D341Med (cell line): ENCODE measurements around the gene NUP210L.
"Not testable (repeated sequence)": the region's sequence is repeated elsewhere in the genome, so short reads cannot be mapped to it uniquely, and the experiment has no call there.

Source experiments
- DNase-seq: peaks from one replicate; pipeline ENCODE4 v3.0.0; 2012; ENCODE audit warnings: low spot score

NUP210L gene

DNA sequence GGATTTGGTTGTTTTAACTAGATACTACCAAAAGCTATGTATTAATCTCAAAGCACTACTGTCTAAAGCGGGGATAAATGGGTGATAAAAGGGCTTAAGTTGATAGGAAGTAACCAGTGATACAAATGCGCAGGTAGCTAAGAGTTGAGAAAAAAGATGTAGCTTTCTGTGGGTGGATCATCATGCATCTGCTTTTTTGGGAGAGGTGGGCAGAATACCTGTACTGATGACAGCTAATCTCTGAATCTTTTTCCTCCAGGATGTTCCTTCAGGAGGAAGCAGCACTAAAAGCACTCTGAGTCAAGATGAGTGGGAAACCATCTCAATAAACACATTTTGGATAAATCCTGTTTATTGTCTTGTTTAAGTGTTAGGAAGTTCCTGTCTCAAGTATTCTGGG lies 163.1 kb downstream of the NUP210L start:
- DNase-seq: no peak

DNA sequence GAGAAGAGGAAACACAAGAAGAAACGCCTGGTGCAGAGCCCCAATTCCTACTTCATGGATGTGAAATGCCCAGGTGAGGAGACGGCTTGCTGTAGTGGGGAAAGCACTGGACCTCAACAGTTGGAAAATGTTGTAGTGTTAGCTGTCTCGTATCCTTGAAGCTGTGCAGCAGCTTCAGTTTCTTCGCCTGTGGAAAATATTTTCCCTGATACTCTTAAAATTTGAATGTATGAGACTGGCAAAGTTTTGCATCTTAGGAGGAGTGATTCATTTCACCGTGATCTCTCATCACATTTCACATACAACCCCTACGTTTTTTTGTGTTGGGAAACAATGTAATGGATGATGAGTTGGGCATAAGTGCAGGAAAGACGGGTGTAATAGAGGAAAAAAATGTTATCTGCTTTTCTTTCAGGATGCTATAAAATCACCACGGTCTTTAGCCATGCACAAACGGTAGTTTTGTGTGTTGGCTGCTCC lies 163.7 kb downstream of the NUP210L start:
- DNase-seq: no peak

DNA sequence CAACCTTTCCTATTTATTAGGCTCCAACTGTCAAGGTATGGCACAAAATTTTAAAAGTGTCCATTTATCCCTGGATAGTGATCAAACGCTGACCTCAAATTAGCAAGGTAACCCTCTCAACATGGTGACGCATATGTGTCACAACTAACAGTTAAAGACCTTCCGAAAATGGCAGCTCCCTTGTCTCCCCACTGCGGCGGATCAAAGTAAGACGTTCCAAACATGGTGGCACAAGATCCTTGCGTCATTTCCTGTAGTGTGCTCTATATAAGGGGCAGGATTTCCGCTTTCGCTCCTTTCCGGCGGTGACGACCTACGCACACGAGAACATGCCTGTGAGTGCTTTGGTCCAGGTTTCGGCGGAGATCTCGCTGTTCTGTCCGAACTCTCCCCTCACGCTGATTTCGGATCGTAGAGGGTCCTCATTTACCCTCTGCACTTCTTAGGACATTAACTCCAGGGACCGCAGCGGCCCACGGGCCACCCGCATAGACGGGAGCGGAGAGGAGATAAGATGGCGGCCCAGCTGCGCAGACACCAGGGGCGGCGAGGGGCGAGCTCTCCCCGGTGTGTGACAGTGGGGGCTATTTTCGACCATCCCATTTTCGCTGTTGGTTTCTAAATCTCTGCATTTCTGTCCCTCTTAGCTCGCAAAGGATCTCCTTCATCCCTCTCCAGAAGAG lies 164.3 kb downstream of the NUP210L start, which contains the start of gene RPS27:
Gene RPS27, plus strand, starts transcription at position 295 of the 683 bp plus-strand sequence. Its CDS starts 35 bp downstream, at position 330.
- peak; percentile 93 for DNase-seq

DNA sequence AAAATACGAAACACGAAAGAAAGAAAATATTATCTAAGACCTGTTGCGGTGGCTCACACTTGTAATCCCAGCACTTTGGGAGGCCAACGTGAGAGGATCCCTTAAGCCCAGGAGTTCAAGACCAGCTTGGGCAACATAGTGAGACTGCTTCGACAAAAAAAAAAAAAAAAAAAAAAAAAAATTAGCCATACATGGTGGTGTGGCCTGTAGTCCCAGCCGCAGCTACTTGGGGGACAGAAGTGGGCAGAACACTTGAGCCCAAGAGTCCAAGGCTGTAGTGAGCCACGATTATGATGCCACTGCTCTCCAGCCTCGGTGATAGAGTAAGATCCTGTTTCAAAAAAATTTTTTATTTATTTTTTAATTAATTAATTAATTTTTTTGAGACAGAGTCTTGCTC lies 167.3 kb downstream of the NUP210L start:
- DNase-seq: no peak

DNA sequence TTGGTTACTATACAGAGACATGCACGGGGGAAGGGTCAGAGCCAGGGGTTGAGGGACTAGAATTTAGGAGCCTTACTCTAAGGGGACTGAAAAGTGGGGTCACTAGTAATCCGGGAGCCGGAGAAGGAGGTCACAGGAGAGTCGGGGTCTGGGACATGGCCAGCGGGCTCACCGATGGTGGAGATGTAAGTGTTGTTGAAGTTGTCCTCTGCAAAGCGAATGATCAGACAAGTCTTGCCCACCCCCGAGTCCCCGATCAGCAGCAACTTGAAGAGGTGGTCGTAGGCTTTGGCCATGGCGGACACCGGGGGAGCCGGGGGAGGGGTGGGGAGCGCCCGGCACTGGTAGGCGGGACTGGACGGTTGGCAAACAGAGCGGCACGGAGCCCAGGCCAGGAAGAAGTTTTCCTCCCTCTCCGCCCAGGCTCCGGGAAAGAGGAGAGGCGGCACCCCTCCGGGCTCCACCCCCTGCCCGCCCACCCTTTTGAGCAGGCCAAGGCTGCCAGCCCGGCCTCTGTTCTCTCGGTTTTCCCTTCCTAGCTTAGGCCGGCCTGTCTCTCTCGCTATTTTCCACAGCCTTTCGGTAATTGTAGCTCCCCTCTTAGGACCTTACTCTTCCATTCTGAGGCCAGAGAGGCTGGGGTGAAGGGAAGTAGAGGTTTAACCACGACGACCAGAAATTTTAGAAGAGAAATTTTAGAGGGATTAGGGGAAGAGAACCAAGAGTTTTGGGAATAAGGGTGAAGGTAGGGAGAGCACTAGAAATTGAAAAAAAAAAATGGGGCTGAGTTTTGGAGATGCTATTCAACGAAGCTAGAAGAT lies 168.7 kb downstream of the NUP210L start, which contains the start of gene RAB13:
Gene RAB13, minus strand, starts transcription at position 399 of the 821 bp plus-strand sequence. Its CDS starts 103 bp downstream, at position 296.
- peak; percentile 65 for DNase-seq

DNA sequence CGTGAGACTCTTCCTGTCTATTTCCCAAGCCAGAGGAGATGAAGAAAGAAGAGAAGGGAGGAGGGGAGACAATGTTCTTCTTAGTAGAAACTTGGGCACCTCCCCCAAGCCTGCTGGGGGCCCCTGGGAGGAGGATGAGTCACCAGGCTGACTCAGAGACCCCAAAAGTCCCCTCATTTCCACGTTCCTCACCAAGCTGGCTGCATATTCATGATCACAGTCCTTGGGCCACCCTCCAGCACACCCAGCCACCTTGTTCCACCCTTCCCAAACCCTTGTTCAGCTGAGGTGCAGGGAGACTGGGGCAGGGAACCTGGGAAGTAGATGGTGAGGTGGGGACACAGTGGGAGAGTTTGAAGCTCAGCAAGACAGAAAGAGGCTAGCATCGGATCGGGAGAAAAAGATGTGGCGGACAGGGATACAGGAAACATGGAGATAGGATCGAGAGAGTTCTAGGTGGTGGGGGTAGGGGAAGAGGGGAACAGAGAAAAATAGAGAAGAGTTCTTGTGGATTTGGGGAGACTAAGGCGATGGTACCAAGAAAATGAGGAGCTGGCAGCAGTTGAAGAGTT lies 169.4 kb downstream of the NUP210L start:
- no peak for DNase-seq

DNA sequence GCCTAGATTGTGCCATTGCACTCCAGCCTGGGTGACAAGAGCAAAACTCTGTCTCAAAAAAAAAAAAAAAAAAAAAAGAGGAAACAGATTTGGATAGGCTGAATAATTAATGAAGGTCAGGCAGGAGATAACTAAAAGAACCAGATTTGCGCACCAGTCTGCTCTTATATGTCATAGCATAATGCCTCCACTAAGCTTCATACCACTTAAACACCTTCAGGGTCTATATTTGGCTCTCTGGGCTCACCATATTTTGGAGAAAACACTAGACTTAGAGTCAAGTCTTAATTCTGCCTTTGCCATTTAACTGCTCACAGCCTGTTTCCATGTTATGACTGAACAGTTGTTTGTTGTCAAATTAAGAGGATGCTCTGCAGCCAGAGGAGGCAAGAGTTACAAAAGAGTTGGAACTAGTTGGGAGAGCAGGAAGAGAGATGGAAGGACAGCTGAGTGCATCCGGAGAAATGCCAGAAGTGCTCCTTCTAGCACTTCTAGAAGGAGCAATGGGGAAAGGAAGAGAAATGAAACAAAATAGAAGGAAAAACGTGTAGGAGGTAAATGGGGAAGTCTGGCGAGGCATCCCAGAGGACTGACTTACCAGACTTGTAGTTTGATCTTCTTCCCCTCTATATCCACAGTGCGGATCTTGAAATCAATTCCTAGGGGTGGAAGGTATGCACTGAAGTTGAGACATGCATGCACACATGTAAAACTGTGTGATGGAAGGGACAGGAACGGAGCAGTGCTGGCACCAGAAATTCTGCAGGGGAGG lies 170.6 kb downstream of the NUP210L start:
- no peak for DNase-seq

DNA sequence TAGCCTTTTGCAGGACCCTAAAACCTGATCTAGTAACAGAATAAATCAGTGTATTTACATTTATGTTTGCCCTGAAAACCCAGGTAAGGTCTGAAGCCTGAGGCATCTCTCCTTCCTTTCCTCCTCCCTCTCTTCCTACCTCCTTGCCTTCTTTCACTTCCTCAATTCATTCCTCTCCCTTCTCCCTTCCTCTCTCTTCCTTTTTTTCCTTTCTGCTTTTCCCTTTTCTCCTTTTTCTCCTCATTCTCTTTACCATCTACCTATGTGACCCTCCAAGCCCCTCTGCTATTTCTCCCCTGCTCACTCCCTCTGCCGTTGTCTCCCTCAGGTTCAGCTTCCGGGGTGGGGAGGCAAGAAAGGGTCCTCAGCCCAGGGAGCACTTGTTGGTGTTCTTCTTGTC lies 173.1 kb downstream of the NUP210L start:
- DNase-seq: not testable (repeated sequence)

DNA sequence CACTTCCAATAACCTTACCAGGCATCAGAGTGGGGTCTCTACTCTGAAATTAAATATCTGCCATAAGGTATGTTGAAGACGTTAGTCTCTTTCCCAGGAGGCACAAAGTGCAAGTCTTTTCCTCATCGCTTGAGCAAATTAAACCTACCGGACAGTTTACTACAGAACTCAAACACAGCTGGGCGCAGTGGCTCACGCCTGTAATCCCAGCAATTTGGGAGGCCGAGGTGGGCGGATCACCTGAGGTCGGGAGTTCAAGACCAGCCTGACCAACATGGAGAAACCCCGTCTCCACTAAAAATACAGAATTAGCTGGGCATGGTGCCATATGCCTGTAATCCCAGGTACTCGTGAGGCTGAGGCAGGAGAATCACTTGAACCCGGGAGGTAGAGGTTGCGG lies 175.8 kb downstream of the NUP210L start:
- DNase-seq: not testable (repeated sequence)

DNA sequence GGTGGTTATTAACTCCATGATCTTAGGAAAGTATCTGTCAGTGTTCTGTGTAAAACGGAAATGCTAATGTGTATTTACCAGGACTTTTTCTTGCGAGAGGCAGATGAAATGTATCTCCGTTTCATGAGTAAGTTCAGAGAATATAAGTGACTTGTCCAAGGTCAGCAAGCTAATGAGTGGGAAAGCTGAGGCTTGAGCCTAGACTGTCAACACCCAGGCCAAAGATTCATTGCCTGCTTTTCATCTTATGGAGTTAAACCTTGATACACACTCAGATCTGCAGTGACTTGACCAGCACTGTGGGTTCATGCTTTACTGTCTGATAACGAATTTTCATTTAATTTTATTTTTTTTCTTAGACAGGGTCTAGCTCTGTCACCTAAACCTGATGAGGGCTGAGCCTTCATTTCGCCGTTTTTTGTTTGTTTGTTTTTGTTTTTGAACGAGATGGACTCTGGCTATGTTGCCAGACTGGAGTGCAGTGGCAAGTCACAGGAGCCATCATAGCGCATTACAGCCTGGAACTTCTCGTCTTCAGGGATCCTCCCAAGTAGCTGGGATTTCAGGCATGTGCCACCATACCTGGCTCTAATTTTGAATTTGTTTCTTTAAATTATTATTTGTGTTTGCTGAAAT lies 176.5 kb downstream of the NUP210L start:
- no peak for DNase-seq

DNA sequence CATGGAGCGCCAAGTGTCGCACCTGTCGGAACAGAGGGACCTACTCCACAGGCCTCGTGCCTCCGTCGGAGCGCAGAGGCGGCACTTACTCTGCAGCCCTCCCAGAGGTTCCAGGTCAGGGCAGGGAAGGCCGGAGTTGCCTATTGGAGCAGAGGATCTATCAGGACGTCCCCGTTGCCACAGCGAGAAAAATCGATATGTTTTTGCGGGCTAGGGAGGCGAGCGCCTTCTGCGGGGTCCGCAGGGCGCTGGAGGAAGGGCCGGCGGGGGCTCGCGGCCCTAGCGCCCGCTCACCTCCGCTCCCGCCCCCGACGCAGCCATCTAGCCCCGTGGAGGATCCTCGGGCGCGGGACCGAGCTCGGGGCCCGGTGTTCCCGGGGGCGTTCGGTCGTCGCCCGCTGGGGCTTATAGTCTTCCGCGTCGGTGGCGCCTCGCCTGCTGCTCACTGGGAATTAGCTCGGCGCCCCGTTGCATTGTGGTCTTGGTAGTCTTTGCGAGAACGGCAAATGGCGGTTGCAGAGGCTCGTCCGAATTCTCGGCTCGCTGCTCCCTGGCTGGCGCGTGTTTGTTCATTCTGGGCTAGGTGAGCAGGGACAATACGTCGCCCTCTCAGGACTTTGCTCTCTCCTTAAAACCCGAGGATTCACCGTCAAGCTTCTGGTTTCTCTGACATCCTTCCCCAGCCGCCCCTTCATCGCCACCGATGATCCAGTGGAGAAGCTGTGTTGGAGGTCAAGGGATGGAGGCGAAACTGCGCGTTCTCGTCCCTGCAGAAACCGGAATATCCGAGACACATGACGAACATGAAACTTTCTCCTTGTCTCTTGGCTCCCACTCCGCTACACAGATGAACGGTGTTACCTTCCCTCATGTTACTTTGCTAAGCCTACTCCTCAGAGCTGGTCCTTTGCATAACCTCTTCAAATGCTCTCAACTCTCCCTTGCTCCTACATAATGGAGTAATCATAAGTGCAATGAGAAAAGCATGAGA lies 177.3 kb downstream of the NUP210L start, which contains the start of gene JTB:
Gene JTB, minus strand, starts transcription at position 425 of the 991 bp plus-strand sequence. Its CDS starts 422 bp downstream, at position 3.
- DNase-seq: peak; percentile 96

DNA sequence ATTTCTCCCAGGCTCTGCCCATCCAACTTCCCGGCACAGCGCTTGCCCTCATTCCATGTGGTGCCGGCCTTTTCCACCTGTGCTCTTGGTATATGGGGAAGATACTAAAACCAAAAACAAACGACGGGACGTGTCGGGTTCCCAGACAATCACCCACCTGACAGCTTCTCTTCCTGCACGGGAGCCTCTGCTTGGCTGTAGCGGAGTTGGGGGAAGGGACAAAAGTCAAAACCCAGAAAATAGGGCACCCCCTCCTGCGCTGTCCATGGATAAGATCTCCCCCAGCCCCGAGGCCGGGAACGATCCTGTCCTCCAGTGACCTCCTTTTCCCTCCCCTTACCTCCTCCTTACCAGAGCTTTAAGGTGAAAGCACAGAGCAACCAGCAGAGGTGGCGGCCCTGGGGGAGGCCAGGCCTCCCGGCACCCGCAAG lies 178.0 kb downstream of the NUP210L start:
- DNase-seq: peak; percentile 47

DNA sequence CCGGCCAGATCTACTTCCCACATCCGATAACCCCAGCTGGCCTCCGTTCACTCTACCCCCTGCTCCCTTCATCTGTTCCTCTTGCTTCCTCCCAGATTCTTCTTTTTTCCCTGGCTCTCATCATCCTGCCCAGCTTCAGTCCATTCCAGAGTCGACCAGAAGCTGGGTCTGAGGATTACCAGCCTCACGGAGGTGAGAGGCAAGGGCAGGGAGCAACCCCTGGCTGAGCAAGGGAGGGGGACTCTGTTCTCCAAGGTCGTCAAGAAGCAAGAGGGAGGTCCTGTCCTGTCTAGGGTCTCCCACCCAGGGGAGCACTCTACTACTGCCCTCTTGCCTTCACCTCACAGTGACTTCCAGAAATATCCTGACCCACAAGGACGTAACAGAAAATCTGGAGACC lies 181.3 kb downstream of the NUP210L start:
- DNase-seq: no peak

DNA sequence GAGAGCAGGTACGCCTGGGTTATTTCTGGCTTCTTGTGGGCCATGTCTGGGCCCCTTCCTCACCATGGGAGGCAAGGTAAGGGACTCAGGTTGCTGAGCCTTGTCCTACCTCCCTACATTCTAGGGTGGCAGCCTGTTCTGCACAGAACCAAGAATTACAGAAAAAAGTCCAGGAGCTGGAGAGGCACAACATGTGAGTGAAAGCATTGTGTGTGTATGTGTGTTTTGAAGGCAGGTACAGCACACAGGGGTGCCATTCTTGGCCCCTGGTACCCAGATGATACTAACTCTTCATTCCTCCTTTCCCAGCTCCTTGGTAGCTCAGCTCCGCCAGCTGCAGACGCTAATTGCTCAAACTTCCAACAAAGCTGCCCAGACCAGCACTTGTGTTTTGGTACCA lies 181.8 kb downstream of the NUP210L start:
- no peak for DNase-seq

DNA sequence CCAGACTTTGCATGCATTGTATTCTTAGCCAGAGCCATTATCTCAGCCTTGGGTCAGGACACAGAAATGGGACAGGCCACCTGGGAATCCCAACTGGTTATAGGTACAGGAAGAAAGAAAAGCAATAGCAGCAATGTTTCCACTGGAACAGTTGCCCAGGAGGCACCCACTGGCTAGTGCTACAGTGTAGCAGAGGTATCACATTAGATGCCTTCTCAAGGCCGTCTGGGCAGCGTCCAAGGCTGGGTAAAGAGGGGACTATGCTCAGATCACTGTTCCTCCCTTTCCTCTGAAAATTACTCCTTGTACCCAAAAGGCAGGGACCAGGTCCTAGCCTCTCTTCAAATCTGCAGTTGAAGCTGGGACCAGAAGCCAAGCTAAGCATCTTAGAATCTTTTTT lies 184.5 kb downstream of the NUP210L start:
- no peak for DNase-seq

DNA sequence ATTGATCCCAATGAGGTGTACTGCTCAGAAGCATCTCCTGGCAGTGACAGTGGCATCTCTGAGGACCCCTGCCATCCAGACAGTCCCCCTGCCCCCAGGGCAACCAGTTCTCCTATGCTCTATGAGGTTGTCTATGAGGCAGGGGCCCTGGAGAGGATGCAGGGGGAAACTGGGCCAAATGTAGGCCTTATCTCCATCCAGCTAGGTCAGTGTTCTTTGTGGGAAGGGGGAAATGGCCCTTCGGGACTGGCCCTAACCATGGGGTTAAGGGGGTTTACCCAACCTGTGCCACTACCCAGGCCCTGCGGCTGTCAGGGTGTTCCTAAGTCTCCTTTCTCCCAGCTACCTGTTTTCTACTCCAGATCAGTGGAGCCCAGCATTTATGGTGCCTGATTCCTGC lies 185.9 kb downstream of the NUP210L start:
- no peak for DNase-seq

DNA sequence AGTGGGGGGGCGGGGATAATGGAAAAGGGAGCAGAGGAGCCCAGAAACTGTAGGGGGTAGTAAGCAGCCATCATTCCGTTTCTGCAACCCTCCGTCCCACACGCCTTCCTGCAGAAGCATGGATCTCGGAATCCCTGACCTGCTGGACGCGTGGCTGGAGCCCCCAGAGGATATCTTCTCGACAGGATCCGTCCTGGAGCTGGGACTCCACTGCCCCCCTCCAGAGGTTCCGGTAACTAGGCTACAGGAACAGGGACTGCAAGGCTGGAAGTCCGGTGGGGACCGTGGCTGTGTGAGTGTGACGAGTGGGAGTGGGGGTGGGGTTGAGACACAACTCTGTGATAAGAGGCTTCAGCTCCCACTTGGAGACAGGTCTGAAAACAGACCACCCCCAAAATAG lies 186.5 kb downstream of the NUP210L start:
- DNase-seq: no peak

DNA sequence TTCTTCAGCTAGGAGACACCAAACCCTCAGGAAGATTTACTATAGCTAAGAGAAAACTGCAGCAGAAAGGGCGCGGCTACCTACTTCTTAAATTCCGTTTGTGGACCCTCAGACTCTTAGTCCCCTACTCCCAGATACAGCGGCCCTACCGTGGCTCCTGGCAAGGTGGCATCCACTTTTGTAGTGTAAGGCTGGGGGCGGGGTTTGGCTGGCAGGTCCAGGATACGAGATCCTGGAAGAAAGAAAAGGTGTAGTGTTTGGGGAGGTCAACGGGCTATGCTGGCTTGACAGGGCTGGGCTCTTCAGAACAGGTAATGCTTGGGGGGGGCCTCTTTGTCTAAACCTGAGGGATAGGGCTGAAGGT lies 186.9 kb downstream of the NUP210L start:
- no peak for DNase-seq

DNA sequence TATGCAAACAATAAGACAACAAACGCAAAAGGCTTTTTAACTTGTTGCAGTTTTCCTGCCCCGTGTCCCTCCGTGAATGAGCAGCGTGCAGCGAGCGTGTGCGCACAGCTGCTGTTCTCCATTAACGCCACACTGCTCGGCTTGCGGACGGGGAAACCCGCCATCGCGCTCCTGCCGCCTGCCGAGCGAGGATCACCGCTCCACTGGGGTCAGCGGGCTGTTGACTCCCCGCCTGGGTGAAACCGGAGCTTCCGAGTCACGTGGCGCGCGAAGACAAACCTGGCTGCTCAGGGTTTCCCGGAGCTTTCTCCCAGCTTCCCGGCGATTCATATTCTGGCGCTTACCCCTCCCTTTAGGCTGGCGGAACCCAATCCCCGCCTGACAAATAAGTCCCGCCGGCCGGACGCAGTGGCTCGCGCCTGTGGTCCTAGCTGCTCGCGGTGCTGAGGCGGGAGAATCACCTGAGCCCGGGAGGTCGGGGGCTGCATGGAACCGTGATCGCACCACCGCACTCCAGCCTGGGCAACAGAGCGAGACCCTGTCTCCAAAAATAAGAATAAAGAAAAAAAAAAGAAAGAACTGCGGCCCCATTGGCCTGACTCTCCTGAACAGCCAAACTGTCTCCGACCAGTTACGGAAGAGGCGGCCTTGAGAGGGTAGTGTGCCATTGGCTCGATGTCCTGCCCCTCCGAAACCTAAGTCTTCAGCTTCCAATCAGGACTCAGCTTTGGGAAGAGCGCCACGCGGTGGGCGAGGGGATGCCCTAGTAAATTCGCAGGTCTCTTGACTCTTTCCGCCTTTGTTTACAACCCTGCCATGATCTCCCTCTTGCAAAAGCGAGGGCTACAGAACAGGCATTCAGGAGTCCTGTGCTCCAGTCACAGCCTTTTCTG lies 187.5 kb downstream of the NUP210L start, which contains the start of gene CREB3L4:
Gene CREB3L4, plus strand, starts transcription at position 796 of the 893 bp plus-strand sequence. CDS start 624 bp downstream, outside the sequence.
- DNase-seq: peak; percentile 93
